ENCODE measurements around the gene FGFRL1.

Gene FGFRL1

DNA sequence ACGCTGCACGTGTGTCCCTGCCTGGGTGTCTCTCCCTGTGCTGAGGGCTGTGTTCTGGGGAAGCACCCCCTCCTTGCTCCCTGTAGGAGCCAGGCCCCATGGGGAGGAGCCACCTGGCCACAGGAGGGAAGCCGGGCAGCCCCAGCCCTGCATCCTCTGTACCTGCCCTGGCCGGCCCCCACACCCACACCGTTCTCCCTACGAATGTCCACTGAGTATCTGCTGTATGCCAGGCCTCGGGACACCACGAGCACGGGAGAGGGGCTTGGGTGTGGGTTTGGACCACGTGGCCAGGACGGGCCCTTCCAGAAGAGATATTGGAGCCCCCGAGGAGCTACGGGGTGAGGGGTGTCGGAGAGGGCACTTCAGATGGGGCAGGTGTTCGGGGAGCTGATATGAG, 6.3 kb downstream of the FGFRL1 start:
- no peaks in the 10 kb centered on the region for H4K20me1 ChIP-seq (ENCODE audit: insufficient read depth, low read length)

DNA sequence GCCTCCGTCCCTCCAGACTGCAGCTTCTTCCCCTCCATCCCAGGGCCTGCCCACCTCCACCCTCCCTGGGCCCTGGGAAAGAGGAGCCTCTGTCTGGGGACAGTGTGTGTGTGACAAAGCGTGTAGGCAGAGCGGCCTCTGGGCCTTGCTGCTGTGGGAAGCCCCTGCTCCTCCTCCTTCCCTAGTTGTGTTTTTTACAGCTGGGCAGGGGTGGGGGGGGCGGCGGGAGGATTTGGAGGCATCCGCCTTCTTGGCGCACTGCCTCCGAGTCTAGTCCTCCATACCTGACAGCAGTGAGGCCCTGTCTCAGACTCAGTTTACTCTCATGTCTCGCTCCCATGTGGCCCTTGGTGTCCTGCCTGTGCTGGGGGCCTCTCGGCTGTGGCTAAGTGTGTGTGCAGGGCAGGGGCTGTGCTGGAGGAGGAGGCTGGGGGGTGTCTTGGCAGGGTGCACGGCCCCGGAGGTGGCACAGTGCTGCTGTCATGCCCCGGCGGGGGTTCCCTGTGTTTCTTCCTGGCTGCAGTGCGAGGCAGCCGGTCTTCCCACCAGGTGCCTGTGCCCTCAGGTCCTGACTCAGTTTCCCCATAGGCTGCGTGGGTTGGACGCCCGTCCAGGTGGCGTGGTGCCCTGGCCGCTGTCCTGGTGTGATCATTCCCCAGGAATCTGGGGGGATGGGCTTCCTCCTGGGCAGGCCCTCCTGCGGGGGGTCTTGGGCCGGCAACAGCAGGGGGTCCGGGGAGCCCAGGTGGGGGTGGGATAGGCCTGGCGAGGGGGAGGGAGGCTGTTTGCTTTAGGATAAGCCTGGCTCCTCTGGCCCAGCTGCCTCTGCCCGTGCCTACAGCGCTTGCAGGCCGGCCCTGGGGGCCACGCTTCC, 7.0 kb downstream of the FGFRL1 start:
- no peaks in the 10 kb centered on the region for H3K36me3 ChIP-seq (ENCODE audit: insufficient read depth, low read length)
- H3K79me2 ChIP-seq (ENCODE audit: insufficient read depth, low read length) = no peaks in the 10 kb centered on the region
- no peak overlapping the region for H2AFZ ChIP-seq (ENCODE audit: low read length)
- H3K9ac ChIP-seq (ENCODE audit: low read length) = no peak overlapping the region
- no peak overlapping the region for H3K4me2 ChIP-seq (ENCODE audit: low read length)
- no peak for TF ChIP-seq EZH2 (IDR thresholded peaks at IDR 0.05; ENCODE audit: borderline replicate concordance, low read length)
- TF ChIP-seq, protein P1, sequence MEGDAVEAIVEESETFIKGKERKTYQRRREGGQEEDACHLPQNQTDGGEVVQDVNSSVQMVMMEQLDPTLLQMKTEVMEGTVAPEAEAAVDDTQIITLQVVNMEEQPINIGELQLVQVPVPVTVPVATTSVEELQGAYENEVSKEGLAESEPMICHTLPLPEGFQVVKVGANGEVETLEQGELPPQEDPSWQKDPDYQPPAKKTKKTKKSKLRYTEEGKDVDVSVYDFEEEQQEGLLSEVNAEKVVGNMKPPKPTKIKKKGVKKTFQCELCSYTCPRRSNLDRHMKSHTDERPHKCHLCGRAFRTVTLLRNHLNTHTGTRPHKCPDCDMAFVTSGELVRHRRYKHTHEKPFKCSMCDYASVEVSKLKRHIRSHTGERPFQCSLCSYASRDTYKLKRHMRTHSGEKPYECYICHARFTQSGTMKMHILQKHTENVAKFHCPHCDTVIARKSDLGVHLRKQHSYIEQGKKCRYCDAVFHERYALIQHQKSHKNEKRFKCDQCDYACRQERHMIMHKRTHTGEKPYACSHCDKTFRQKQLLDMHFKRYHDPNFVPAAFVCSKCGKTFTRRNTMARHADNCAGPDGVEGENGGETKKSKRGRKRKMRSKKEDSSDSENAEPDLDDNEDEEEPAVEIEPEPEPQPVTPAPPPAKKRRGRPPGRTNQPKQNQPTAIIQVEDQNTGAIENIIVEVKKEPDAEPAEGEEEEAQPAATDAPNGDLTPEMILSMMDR (IDR thresholded peaks at IDR 0.05; ENCODE audit: low read length) = no peak
- no peaks in the 10 kb centered on the region for H4K20me1 ChIP-seq (ENCODE audit: insufficient read depth, low read length)
- H3K4me3 ChIP-seq (ENCODE audit: low read depth, low read length, poor library complexity, severe bottlenecking) = no peak overlapping the region
- H3K9me2 ChIP-seq (ENCODE audit: low read depth, low read length) = no peaks in the 10 kb centered on the region
- H3F3A ChIP-seq (ENCODE audit: insufficient read depth, low read length) = no peaks in the 10 kb centered on the region
- no peaks in the 10 kb centered on the region for H3K9me3 ChIP-seq (ENCODE audit: low read length)
- no peak overlapping the region for H3K27ac ChIP-seq (ENCODE audit: low read depth, low read length, poor library complexity, severe bottlenecking)
- H3K27me3 ChIP-seq (ENCODE audit: insufficient read depth, low read length) = no peaks in the 10 kb centered on the region
- no peaks in the 10 kb centered on the region for H3K4me1 ChIP-seq (ENCODE audit: insufficient read depth, low read length, severe bottlenecking)

More for the DNA sequence above, 6.3 kb downstream of the FGFRL1 start:
- H3K9me2 ChIP-seq (ENCODE audit: low read depth, low read length) = no peaks in the 10 kb centered on the region
- H2AFZ ChIP-seq (ENCODE audit: low read length) = no peak overlapping the region
- no peaks in the 10 kb centered on the region for H3K27me3 ChIP-seq (ENCODE audit: insufficient read depth, low read length)
- H3K79me2 ChIP-seq (ENCODE audit: insufficient read depth, low read length) = no peaks in the 10 kb centered on the region
- no peaks in the 10 kb centered on the region for H3F3A ChIP-seq (ENCODE audit: insufficient read depth, low read length)
- H3K9ac ChIP-seq (ENCODE audit: low read length) = no peak overlapping the region
- no peak overlapping the region for H3K4me2 ChIP-seq (ENCODE audit: low read length)
- no peaks in the 10 kb centered on the region for H3K4me1 ChIP-seq (ENCODE audit: insufficient read depth, low read length, severe bottlenecking)
- H3K4me3 ChIP-seq (ENCODE audit: low read depth, low read length, poor library complexity, severe bottlenecking) = no peak overlapping the region
- H3K9me3 ChIP-seq (ENCODE audit: low read length) = no peaks in the 10 kb centered on the region
- TF ChIP-seq EZH2 (IDR thresholded peaks at IDR 0.05; ENCODE audit: borderline replicate concordance, low read length) = no peak
- H3K27ac ChIP-seq (ENCODE audit: low read depth, low read length, poor library complexity, severe bottlenecking) = no peak overlapping the region
- H3K36me3 ChIP-seq (ENCODE audit: insufficient read depth, low read length) = no peaks in the 10 kb centered on the region

DNA sequence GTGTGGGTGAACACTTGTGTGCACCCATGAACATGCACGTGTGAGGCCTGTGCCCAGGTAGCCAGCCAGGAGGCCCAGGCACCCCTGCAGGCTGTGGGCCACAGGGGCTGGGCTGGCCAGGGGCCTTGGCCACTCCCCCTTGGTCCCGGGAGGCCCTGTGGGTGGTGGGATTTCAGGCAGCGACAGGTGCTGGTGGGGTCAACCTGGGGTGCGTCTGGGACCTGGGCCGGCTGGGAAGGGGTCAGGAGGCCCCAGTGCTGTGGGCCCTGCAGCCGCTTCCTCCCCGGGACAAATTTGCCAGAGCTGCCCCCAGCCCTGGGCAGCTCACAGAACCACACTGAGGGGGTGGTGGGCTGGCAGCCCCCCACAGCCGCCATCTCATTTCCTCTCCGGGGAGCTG, 7.9 kb downstream of the FGFRL1 start:
- Histone ChIP-seq H3K9ac (ENCODE audit: low read length) (no peak overlapping the region), H3K9me2 (ENCODE audit: low read depth, low read length) (no peaks in the 10 kb centered on the region), H3K79me2 (ENCODE audit: insufficient read depth, low read length) (no peaks in the 10 kb centered on the region)

More for the DNA sequence above, 7.9 kb downstream of the FGFRL1 start:
- TF ChIP-seq, protein P1 (IDR thresholded peaks at IDR 0.05; ENCODE audit: low read length) = no peak
- no peak for TF ChIP-seq EZH2 (IDR thresholded peaks at IDR 0.05; ENCODE audit: borderline replicate concordance, low read length)
- H3K36me3 ChIP-seq (ENCODE audit: insufficient read depth, low read length) = no peaks in the 10 kb centered on the region
- no peak overlapping the region for H3K27ac ChIP-seq (ENCODE audit: low read depth, low read length, poor library complexity, severe bottlenecking)
- no peaks in the 10 kb centered on the region for H3F3A ChIP-seq (ENCODE audit: insufficient read depth, low read length)
- H3K4me1 ChIP-seq (ENCODE audit: insufficient read depth, low read length, severe bottlenecking) = no peaks in the 10 kb centered on the region
- no peaks in the 10 kb centered on the region for H3K9me3 ChIP-seq (ENCODE audit: low read length)
- H3K4me3 ChIP-seq (ENCODE audit: low read depth, low read length, poor library complexity, severe bottlenecking) = no peak overlapping the region
- no peaks in the 10 kb centered on the region for H3K27me3 ChIP-seq (ENCODE audit: insufficient read depth, low read length)
- no peak overlapping the region for H2AFZ ChIP-seq (ENCODE audit: low read length)
- no peaks in the 10 kb centered on the region for H4K20me1 ChIP-seq (ENCODE audit: insufficient read depth, low read length)
- H3K4me2 ChIP-seq (ENCODE audit: low read length) = no peak overlapping the region

Data from OCI-LY1 (cell line).